Ishikawa (cell line): Measurements from ENCODE around the gene LMTK2.

Source experiments
- CEBPB ChIP-seq: IDR thresholded peaks from 2 replicates; pipeline ENCODE4 v1.6.1; 2012
- CREB1 ChIP-seq: IDR thresholded peaks from 2 replicates; pipeline ENCODE4 v1.6.1; 2012; ENCODE audit warnings: low read depth
- EP300 ChIP-seq: IDR thresholded peaks from 2 replicates; pipeline ENCODE4 v1.6.1; 2012; ENCODE audit warnings: borderline replicate concordance
- FOXM1 ChIP-seq: IDR thresholded peaks from 2 replicates; pipeline ENCODE4 v1.6.1; 2012; ENCODE audit warnings: low read depth, borderline replicate concordance
- MAX ChIP-seq: IDR thresholded peaks from 2 replicates; pipeline ENCODE4 v1.6.1; 2012
- NFIC ChIP-seq: IDR thresholded peaks from 2 replicates; pipeline ENCODE4 v1.6.1; 2012
- RAD21 ChIP-seq: IDR thresholded peaks from 2 replicates; pipeline ENCODE4 v1.6.1; 2012; ENCODE audit warnings: low read depth
- REST ChIP-seq: IDR thresholded peaks from 2 replicates; pipeline ENCODE4 v1.6.1; 2012; ENCODE audit warnings: low read depth, mild to moderate bottlenecking
- TAF1 ChIP-seq: IDR thresholded peaks from 2 replicates; pipeline ENCODE4 v1.6.1; 2012; ENCODE audit warnings: low read depth, mild to moderate bottlenecking
- TCF12 ChIP-seq: IDR thresholded peaks from 2 replicates; pipeline ENCODE4 v1.6.1; 2012; ENCODE audit warnings: low read depth
- TEAD4 ChIP-seq: IDR thresholded peaks from 2 replicates; pipeline ENCODE4 v1.6.1; 2012
- USF1 ChIP-seq: IDR thresholded peaks from 2 replicates; pipeline ENCODE4 v1.6.1; 2012
- YY1 ChIP-seq: IDR thresholded peaks from 2 replicates; pipeline ENCODE4 v1.6.1; 2012; ENCODE audit warnings: low read depth
- ZBTB7A ChIP-seq: IDR thresholded peaks from 2 replicates; pipeline ENCODE4 v1.6.1; 2012; ENCODE audit warnings: low read depth

LMTK2 gene

GRCh38 chr7:98135984-98136383, 29.3 kb downstream of the LMTK2 start:
- TF ChIP-seq TEAD4, result no peak
- no peak for TF ChIP-seq REST
- no peak for TF ChIP-seq NFIC
- TF ChIP-seq MAX, result no peak
- no peak for TF ChIP-seq RAD21

- TF ChIP-seq YY1 (no peak), FOXM1 (no peak), MAX (no peak), ZBTB7A (no peak), TAF1 (no peak), EP300 (no peak), REST (no peak), TEAD4 (no peak), CREB1 (no peak), USF1 (no peak), TCF12 (no peak), CEBPB (no peak), NFIC (no peak)
Observed at GRCh38 chr7:98136423-98136822, 29.8 kb downstream of the LMTK2 start.

GRCh38 chr7:98137134-98137825, 30.6 kb downstream of the LMTK2 start:
- TF ChIP-seq NFIC, result no peak

GRCh38 chr7:98137826-98138151, 31.1 kb downstream of the LMTK2 start:
- TF ChIP-seq RAD21, result no peak
- no peak for TF ChIP-seq FOXM1
- TF ChIP-seq REST, result no peak
- no peak for TF ChIP-seq TEAD4
- TF ChIP-seq MAX, result no peak
- TF ChIP-seq ZBTB7A, result no peak
- no peak for TF ChIP-seq TAF1
- TF ChIP-seq USF1, result no peak
- no peak for TF ChIP-seq YY1
- no peak for TF ChIP-seq TCF12

- TF ChIP-seq CREB1 (no peak), ZBTB7A (no peak), TCF12 (no peak), USF1 (no peak), CEBPB (no peak), REST (no peak), EP300 (no peak), RAD21 (no peak), NFIC (no peak), YY1 (no peak), FOXM1 (no peak), MAX (no peak)
Observed at GRCh38 chr7:98138672-98139071, 32.0 kb downstream of the LMTK2 start.
